GOT3 (cell line): ENCODE measurements around the gene DHPS.
"Not testable (repeated sequence)": the region's sequence is repeated elsewhere in the genome, so short reads cannot be mapped to it uniquely, and the experiment has no call there.

Experiments used
- DNase-seq: peaks from one replicate; lab custom pipeline; 2025; ENCODE audit warnings: mixed read lengths; lab: John Stamatoyannopoulos, UW

Gene DHPS

GRCh38 chr19:12705654-12706331 is 24.1 kb upstream of the DHPS start:
- no peak for DNase-seq

GRCh38 chr19:12705169-12705568 is 23.5 kb upstream of the DHPS start:
- DNase-seq, result no peak

- no peak for DNase-seq
Observed at GRCh38 chr19:12703046-12703445, 21.4 kb upstream of the DHPS start.

- DNase-seq, result no peak
Observed at GRCh38 chr19:12701596-12702282, 20.1 kb upstream of the DHPS start.

GRCh38 chr19:12698138-12698537 is 16.5 kb upstream of the DHPS start:
- no peak for DNase-seq

GRCh38 chr19:12697425-12697824 is 15.7 kb upstream of the DHPS start:
- DNase-seq, result not testable (repeated sequence)

GRCh38 chr19:12696366-12697335 is 15.0 kb upstream of the DHPS start, which contains the start of gene FBXW9:
FBXW9 (minus strand) TSS chr19:12696631; CDS start chr19:12696581, 50 bp downstream.
- DNase-seq, result peak; percentile 66

- DNase-seq, result no peak
Observed at GRCh38 chr19:12695997-12696365, 14.3 kb upstream of the DHPS start.

- DNase-seq, result no peak
Observed at GRCh38 chr19:12695514-12695913, 13.8 kb upstream of the DHPS start.

- no peak for DNase-seq
Observed at GRCh38 chr19:12695096-12695495, 13.4 kb upstream of the DHPS start.

- no peak for DNase-seq
Observed at GRCh38 chr19:12694641-12695040, 13.0 kb upstream of the DHPS start.

GRCh38 chr19:12692960-12693359 is 11.3 kb upstream of the DHPS start:
- no peak for DNase-seq

- no peak for DNase-seq
Observed at GRCh38 chr19:12689581-12690216, 8.0 kb upstream of the DHPS start.

GRCh38 chr19:12689012-12689411 is 7.3 kb upstream of the DHPS start:
- no peak for DNase-seq

- DNase-seq, result no peak
Observed at GRCh38 chr19:12687496-12688196, 6.0 kb upstream of the DHPS start, which contains the start of gene GNG14. GNG14 (plus strand) TSS chr19:12687998; CDS start chr19:12688049, 51 bp downstream.

- no peak for DNase-seq
Observed at GRCh38 chr19:12685831-12686230, 4.2 kb upstream of the DHPS start.

GRCh38 chr19:12680034-12680433 is 1.6 kb downstream of the DHPS start:
- no peak for DNase-seq

- not testable (repeated sequence) for DNase-seq
Observed at GRCh38 chr19:12678039-12678438, 3.6 kb downstream of the DHPS start.

GRCh38 chr19:12676928-12677327 is 4.8 kb downstream of the DHPS start:
- DNase-seq, result no peak

GRCh38 chr19:12676384-12676792 is 5.3 kb downstream of the DHPS start:
- peak; percentile 23 for DNase-seq

GRCh38 chr19:12675940-12676339 is 5.7 kb downstream of the DHPS start:
- DNase-seq, result no peak
